Measurements from ENCODE around the gene DPH2. TPM values are rescaled to one million over a fixed set of nuclear protein-coding genes. Genes with fewer than 3 reads are reported as not detected.

DPH2 gene
- polyA plus RNA-seq, 1 donor from 2014 or later, result 26.0 TPM

DNA sequence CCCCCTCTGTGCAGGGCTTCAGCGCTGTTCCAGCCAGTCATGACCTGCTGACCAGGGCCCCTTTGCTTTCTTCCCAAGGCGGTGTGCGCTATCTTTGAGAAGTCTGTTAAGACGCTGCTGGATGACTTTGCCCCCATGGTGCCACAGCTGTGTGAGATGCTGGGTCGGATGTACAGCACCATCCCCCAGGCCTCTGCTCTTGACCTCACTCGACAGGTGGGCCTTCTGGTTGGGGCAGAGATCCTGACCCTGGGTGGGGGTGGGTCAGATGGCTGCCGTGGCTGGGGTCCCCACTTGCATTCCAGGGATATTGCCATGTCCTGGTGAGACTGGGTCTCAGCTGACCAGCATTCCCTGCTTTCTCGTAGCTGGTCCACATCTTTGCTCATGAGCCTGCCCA lies 9.0 kb upstream of the DPH2 start:
- H2AFZ ChIP-seq (ENCODE audit: low read depth, low read length), result no peak overlapping the region
- peaks cover 37% of the 10 kb centered on the region for H3K36me3 ChIP-seq (ENCODE audit: insufficient read depth, low read length)
- H3K9me2 ChIP-seq (ENCODE audit: insufficient read depth, low read length), result no peaks in the 10 kb centered on the region
- no peaks in the 10 kb centered on the region for H4K20me1 ChIP-seq (ENCODE audit: insufficient read depth)
- H3K79me2 ChIP-seq (replicated peaks; ENCODE audit: insufficient read depth, low read length), result peaks cover under 1% of the 10 kb centered on the region
- no peak overlapping the region for H3K4me3 ChIP-seq (ENCODE audit: low read length)
- no peaks in the 10 kb centered on the region for H3K9me3 ChIP-seq (ENCODE audit: low read length)
- TF ChIP-seq EZH2 (IDR thresholded peaks at IDR 0.05; ENCODE audit: borderline replicate concordance, insufficient read depth, low read length, poor library complexity, severe bottlenecking) (no peak), TAF1 (IDR thresholded peaks at IDR 0.05; ENCODE audit: low read depth) (no peak), SMC3 (conservative IDR thresholded peaks at IDR 0.05; ENCODE audit: poor library complexity) (no peak), RAD21 (conservative IDR thresholded peaks at IDR 0.05) (no peak), MXI1 (conservative IDR thresholded peaks at IDR 0.05; ENCODE audit: poor library complexity, severe bottlenecking) (no peak), CTCF (IDR thresholded peaks at IDR 0.05; ENCODE audit: poor library complexity, severe bottlenecking) (no peak), POLR2AphosphoS5 (IDR thresholded peaks at IDR 0.05) (no peak), EP300 (conservative IDR thresholded peaks at IDR 0.05; ENCODE audit: poor library complexity, severe bottlenecking) (no peak)
- TF ChIP-seq, protein P1, sequence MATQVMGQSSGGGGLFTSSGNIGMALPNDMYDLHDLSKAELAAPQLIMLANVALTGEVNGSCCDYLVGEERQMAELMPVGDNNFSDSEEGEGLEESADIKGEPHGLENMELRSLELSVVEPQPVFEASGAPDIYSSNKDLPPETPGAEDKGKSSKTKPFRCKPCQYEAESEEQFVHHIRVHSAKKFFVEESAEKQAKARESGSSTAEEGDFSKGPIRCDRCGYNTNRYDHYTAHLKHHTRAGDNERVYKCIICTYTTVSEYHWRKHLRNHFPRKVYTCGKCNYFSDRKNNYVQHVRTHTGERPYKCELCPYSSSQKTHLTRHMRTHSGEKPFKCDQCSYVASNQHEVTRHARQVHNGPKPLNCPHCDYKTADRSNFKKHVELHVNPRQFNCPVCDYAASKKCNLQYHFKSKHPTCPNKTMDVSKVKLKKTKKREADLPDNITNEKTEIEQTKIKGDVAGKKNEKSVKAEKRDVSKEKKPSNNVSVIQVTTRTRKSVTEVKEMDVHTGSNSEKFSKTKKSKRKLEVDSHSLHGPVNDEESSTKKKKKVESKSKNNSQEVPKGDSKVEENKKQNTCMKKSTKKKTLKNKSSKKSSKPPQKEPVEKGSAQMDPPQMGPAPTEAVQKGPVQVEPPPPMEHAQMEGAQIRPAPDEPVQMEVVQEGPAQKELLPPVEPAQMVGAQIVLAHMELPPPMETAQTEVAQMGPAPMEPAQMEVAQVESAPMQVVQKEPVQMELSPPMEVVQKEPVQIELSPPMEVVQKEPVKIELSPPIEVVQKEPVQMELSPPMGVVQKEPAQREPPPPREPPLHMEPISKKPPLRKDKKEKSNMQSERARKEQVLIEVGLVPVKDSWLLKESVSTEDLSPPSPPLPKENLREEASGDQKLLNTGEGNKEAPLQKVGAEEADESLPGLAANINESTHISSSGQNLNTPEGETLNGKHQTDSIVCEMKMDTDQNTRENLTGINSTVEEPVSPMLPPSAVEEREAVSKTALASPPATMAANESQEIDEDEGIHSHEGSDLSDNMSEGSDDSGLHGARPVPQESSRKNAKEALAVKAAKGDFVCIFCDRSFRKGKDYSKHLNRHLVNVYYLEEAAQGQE (IDR thresholded peaks at IDR 0.05; ENCODE audit: borderline replicate concordance), result no peak
- H3F3A ChIP-seq (ENCODE audit: insufficient read depth, low read length, poor library complexity, severe bottlenecking), result no peaks in the 10 kb centered on the region
- H3K27ac ChIP-seq (ENCODE audit: low read length), result no peak overlapping the region
- H3K27me3 ChIP-seq (ENCODE audit: insufficient read depth, low read depth, low read length), result no peaks in the 10 kb centered on the region
- no peak overlapping the region for H3K9ac ChIP-seq (ENCODE audit: low read length)
- no peak overlapping the region for H3K4me2 ChIP-seq (ENCODE audit: low read length)

GRCh38 chr1:43961692-43962091 lies 8.1 kb upstream of the DPH2 start:
- no peaks in the 10 kb centered on the region for H4K20me1 ChIP-seq (ENCODE audit: insufficient read depth)
- no peaks in the 10 kb centered on the region for H3K9me3 ChIP-seq (ENCODE audit: low read length)
- no peak overlapping the region for H3K9ac ChIP-seq (ENCODE audit: low read length)
- H3K27me3 ChIP-seq (ENCODE audit: insufficient read depth, low read depth, low read length), result no peaks in the 10 kb centered on the region
- H2AFZ ChIP-seq (ENCODE audit: low read depth, low read length), result no peak overlapping the region
- no peak overlapping the region for H3K4me2 ChIP-seq (ENCODE audit: low read length)
- no peaks in the 10 kb centered on the region for H3F3A ChIP-seq (ENCODE audit: insufficient read depth, low read length, poor library complexity, severe bottlenecking)
- no peak overlapping the region for H3K27ac ChIP-seq (ENCODE audit: low read length)
- H3K4me3 ChIP-seq (ENCODE audit: low read length), result no peak overlapping the region
- H3K36me3 ChIP-seq (ENCODE audit: insufficient read depth, low read length), result peaks cover 37% of the 10 kb centered on the region
- no peaks in the 10 kb centered on the region for H3K79me2 ChIP-seq (replicated peaks; ENCODE audit: insufficient read depth, low read length)
- TF ChIP-seq CTCF (IDR thresholded peaks at IDR 0.05; ENCODE audit: poor library complexity, severe bottlenecking) (no peak), SMC3 (conservative IDR thresholded peaks at IDR 0.05; ENCODE audit: poor library complexity) (no peak), POLR2AphosphoS5 (IDR thresholded peaks at IDR 0.05) (no peak), MXI1 (conservative IDR thresholded peaks at IDR 0.05; ENCODE audit: poor library complexity, severe bottlenecking) (no peak), EZH2 (IDR thresholded peaks at IDR 0.05; ENCODE audit: borderline replicate concordance, insufficient read depth, low read length, poor library complexity, severe bottlenecking) (no peak), TAF1 (IDR thresholded peaks at IDR 0.05; ENCODE audit: low read depth) (no peak), EP300 (conservative IDR thresholded peaks at IDR 0.05; ENCODE audit: poor library complexity, severe bottlenecking) (no peak), RAD21 (conservative IDR thresholded peaks at IDR 0.05) (no peak)
- TF ChIP-seq, protein P1 (IDR thresholded peaks at IDR 0.05; ENCODE audit: borderline replicate concordance), result no peak
- H3K9me2 ChIP-seq (ENCODE audit: insufficient read depth, low read length), result no peaks in the 10 kb centered on the region
